ENCODE data around the gene TRMT112.
A peak's percentile ranks its signal among the peaks of the same experiment; 100 is the strongest.

The TRMT112 gene

GRCh38 chr11:64344787-64345186 is 27.4 kb upstream of the TRMT112 start:
- H3K27ac ChIP-seq (ENCODE audit: poor library complexity, severe bottlenecking) = no peak overlapping the region
- TF ChIP-seq CTCF (IDR thresholded peaks at IDR 0.05; ENCODE audit: poor library complexity, severe bottlenecking) = no peak
- ATAC-seq (ENCODE audit: low read depth) (no peak), DNase-seq (ENCODE audit: low spot score) (peak; percentile 54)
- H3K27me3 ChIP-seq (ENCODE audit: insufficient read depth, poor library complexity, severe bottlenecking) = no peaks in the 10 kb centered on the region
- peaks cover 11% of the 10 kb centered on the region for H3K4me1 ChIP-seq (ENCODE audit: insufficient read depth, poor library complexity, severe bottlenecking)
- no peaks in the 10 kb centered on the region for H3K9me3 ChIP-seq (ENCODE audit: severe bottlenecking)
- no peak overlapping the region for H3K4me3 ChIP-seq (ENCODE audit: severe bottlenecking)
- no peaks in the 10 kb centered on the region for H3K36me3 ChIP-seq (ENCODE audit: low read depth)

DNA sequence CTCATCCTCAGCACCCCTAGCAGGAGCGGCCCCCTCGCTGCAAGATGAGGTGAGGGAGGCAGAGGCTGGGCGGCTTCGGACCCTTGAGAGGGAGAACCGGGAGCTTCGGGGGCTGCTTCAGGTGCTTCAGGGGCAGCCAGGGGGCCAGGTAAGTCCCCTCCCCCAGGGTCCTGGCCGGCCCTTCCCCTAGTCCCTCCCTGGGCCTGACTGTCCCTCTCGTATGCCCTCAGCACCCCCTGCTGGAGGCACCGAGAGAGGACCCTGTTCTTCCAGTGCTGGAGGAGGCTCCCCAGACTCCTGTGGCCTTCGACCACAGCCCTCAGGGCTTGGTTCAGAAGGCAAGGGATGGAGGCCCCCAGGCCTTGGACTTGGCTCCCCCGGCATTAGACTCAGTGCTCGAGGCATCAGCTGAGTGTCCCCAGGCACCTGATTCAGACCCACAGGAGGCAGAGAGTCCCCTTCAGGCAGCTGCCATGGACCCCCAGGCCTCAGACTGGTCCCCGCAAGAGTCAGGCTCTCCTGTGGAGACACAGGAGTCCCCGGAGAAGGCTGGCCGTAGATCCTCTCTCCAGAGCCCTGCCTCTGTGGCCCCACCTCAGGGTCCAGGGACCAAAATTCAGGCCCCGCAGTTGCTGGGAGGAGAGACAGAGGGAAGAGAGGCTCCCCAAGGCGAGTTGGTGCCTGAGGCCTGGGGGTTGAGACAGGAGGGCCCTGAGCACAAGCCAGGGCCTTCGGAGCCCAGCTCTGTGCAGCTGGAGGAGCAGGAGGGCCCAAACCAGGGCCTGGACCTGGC is 26.6 kb upstream of the TRMT112 start:
- peak; percentile 65 for DNase-seq (ENCODE audit: low spot score)
- no peak for ATAC-seq (ENCODE audit: low read depth)
- H3K36me3 ChIP-seq (ENCODE audit: low read depth) = no peaks in the 10 kb centered on the region

DNA sequence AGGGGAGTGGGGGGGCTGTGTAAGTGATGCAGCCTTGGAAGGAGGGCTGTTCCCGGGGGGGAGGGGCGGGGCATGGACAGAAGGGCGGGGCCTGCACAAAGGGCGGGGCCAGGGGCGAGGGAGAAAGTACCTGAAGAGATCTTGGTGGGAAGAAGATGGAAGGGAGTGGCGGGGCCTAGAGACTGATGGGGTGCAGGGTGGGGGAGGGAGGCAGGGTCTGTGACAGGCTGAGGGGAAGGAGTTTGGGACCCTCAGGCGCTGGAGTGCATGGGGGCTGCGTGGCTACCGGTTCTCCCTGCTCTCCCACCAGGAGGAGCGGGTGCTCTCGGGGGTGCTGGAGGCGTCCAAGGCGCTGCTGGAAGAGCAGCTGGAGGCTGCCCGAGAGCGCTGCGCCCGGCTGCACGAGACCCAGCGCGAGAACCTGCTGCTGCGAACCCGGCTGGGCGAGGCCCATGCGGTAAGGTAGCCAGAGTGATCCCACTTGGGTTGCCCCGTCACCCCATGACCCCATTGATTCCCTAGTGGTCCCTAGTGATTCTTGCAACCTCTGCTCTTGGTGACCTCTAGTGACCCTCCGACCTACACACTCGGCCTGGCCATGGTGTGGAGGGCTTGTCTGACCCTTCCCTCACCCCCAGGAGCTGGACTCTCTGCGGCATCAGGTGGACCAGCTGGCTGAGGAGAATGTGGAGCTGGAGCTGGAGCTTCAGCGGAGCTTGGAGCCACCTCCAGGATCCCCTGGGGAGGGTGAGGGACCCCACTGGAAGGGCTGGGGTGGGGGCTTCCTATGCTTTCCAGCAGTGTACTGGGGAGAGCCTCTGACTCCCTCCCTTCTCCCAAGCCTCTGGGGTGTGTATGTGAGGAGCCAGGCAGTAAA is 25.7 kb upstream of the TRMT112 start:
- no peaks in the 10 kb centered on the region for H3K9me3 ChIP-seq (ENCODE audit: severe bottlenecking)
- no peaks in the 10 kb centered on the region for H3K27me3 ChIP-seq (ENCODE audit: insufficient read depth, poor library complexity, severe bottlenecking)
- TF ChIP-seq CTCF (IDR thresholded peaks at IDR 0.05; ENCODE audit: poor library complexity, severe bottlenecking) = no peak
- no peaks in the 10 kb centered on the region for H3K36me3 ChIP-seq (ENCODE audit: low read depth)
- peak overlapping the region; percentile 50 for H3K27ac ChIP-seq (ENCODE audit: poor library complexity, severe bottlenecking)
- no peak overlapping the region for H3K4me3 ChIP-seq (ENCODE audit: severe bottlenecking)
- DNase-seq (ENCODE audit: low spot score) = peak; percentile 58
- ATAC-seq (ENCODE audit: low read depth) = no peak; the same call in 2 of the 3 replicates
- H3K4me1 ChIP-seq (ENCODE audit: insufficient read depth, poor library complexity, severe bottlenecking) = peaks cover 11% of the 10 kb centered on the region

More for the DNA sequence above, 26.6 kb upstream of the TRMT112 start:
- no peaks in the 10 kb centered on the region for H3K27me3 ChIP-seq (ENCODE audit: insufficient read depth, poor library complexity, severe bottlenecking)
- H3K27ac ChIP-seq (ENCODE audit: poor library complexity, severe bottlenecking) = no peak overlapping the region
- H3K4me1 ChIP-seq (ENCODE audit: insufficient read depth, poor library complexity, severe bottlenecking) = peaks cover 11% of the 10 kb centered on the region
- no peaks in the 10 kb centered on the region for H3K9me3 ChIP-seq (ENCODE audit: severe bottlenecking)
- no peak overlapping the region for H3K4me3 ChIP-seq (ENCODE audit: severe bottlenecking)
- TF ChIP-seq CTCF (IDR thresholded peaks at IDR 0.05; ENCODE audit: poor library complexity, severe bottlenecking) = no peak

GRCh38 chr11:64341851-64342791 is 24.8 kb upstream of the TRMT112 start:
- Histone ChIP-seq H3K9me3 (ENCODE audit: severe bottlenecking) (no peaks in the 10 kb centered on the region), H3K4me1 (ENCODE audit: insufficient read depth, poor library complexity, severe bottlenecking) (peaks cover 5% of the 10 kb centered on the region), H3K4me3 (ENCODE audit: severe bottlenecking) (peak overlapping the region; percentile 26), H3K27ac (ENCODE audit: poor library complexity, severe bottlenecking) (peak overlapping the region; percentile 50), H3K27me3 (ENCODE audit: insufficient read depth, poor library complexity, severe bottlenecking) (no peaks in the 10 kb centered on the region), H3K36me3 (ENCODE audit: low read depth) (no peaks in the 10 kb centered on the region)
- TF ChIP-seq CTCF (IDR thresholded peaks at IDR 0.05; ENCODE audit: poor library complexity, severe bottlenecking) = peak; percentile 67
- peak; percentile 87 for ATAC-seq (ENCODE audit: low read depth)
- peak; percentile 88 for DNase-seq (ENCODE audit: low spot score)
